Sigmoid colon (tissue), 7 donors: Measurements from ENCODE around the gene PATE3. TPM values are rescaled to one million over a fixed set of nuclear protein-coding genes. Genes with fewer than 3 reads are reported as not detected.

Experiments
- DNase-seq: peaks from one replicate; pipeline ENCODE4 v3.0.0-alpha.2; 2019
- H3K27ac ChIP-seq, 4 donors: fragments of 200-600 bp; sonication (generic); one replicate each; pipeline ENCODE4 v1.5.1; 2016 to 2019; ENCODE audit warnings: mild to moderate bottlenecking in 1 of 4
- H3K27me3 ChIP-seq, 3 donors: fragments of 200-600 bp; sonication (generic); one replicate each; pipeline ENCODE4 v1.5.1; 2019; ENCODE audit warnings: mild to moderate bottlenecking in 1 of 3
- H3K36me3 ChIP-seq, 4 donors: fragments of 200-600 bp; sonication (generic); one replicate each; pipeline ENCODE4 v1.5.1; 2016 to 2019
- H3K4me1 ChIP-seq, 4 donors: fragments of 200-600 bp; sonication (generic); one replicate each; pipeline ENCODE4 v1.5.1; 2017 to 2019
- H3K4me3 ChIP-seq, 4 donors: fragments of 200-600 bp; sonication (generic); one replicate each; pipeline ENCODE4 v1.5.1; 2017 to 2019; ENCODE audit warnings: mild to moderate bottlenecking in 2 of 4, moderate library complexity in 1 of 4
- H3K9me3 ChIP-seq, 4 donors: fragments of 200-600 bp in 3 of 4; sonication (generic) in 3 of 4; one replicate each; pipeline versions ENCODE4 v1.5.1 to v1.6.1; 2013 to 2019
- EP300 ChIP-seq, 4 donors: sonication (generic); formaldehyde crosslinking; IDR thresholded peaks; one replicate each; pipeline ENCODE4 v1.6.1; 2017; ENCODE audit warnings: antibody characterized with exemption in 4 of 4
- POLR2A ChIP-seq, 2 donors: fragments of 450-650 bp; IDR thresholded peaks; one replicate each; pipeline ENCODE4 v1.6.1; 2016; ENCODE audit warnings: antibody characterized with exemption in 2 of 2, mild to moderate bottlenecking in 2 of 2, moderate library complexity in 2 of 2
- POLR2AphosphoS5 ChIP-seq, 4 donors: sonication (generic); formaldehyde crosslinking; IDR thresholded peaks; one replicate each; pipeline ENCODE4 v1.6.1; 2017; ENCODE audit warnings: antibody characterized with exemption in 4 of 4
- WGBS, 2 donors: extraction: QIAGEN DNeasy Blood & Tissue Kit; methylation state at CpG; one replicate each; pipeline ENCODE4 v1.1.7; 2013; 5-methylcytosine and 5-hydroxymethylcytosine counted together
- intact Hi-C: fragments of 100-400 bp; cut with DNase I; formaldehyde crosslinking; loops from one replicate; pipeline ENCODE4 v1.15.1; 2023
- polyA plus RNA-seq, 3 donors: library from polyadenylated mRNA; stranded (reverse); fragments of 200-250 nt; gene quantifications; one replicate each; pipeline ENCODE4 v1.2.3, GENCODE V29; 2013
- total RNA-seq, 4 donors: library from RNA; depleted of rRNA; stranded (reverse); fragments of >200 nt; gene quantifications; one replicate each; pipeline ENCODE4 v1.1.0, GENCODE V29; 2016
- TF ChIP-seq, protein P1 (sequence below), 4 experiments: fragments of 450-650 bp in 3 of 4; fragments of 200-600 bp in 1 of 4; IDR thresholded peaks; one replicate each; pipeline ENCODE4 v1.5.1; 2016 to 2019; ENCODE audit warnings: antibody characterized with exemption in 4 of 4, mild to moderate bottlenecking in 3 of 4, moderate library complexity in 2 of 4
- donor health status: healthy with polysubstance abuse.
- donor health status: Bipolar disorder and iron deficiency.
- donor health status: healthy.

Gene PATE3
- total and polyA plus RNA-seq, 7 donors: not detected

DNA sequence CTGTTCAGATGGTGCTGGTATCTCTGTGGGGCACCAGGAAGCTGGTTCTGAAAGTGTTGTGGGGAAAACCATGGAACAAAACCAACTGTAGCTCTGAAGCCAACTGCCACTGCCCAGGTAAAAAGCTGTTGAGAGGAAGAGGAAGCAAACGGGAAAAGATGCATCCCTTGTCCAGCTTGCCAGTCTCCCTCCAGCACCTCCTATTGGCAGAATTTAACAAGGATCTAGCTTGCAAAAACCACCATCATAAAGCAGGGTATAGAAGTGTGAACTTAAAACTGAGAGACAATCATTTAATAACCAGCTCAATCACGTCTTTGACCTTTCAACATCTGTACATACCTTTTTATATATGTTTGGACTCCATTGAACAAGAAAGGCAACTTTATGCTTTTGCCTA lies 37.3 kb upstream of the PATE3 start:
- no peak for DNase-seq
- intact Hi-C loops: no loop called here
- no peak overlapping the region for H3K27ac ChIP-seq
- no peaks in the 10 kb centered on the region for H3K9me3 ChIP-seq
- TF ChIP-seq POLR2AphosphoS5 (IDR thresholded peaks at IDR 0.05) (no peak), EP300 (IDR thresholded peaks at IDR 0.05) (no peak), POLR2A (IDR thresholded peaks at IDR 0.05) (no peak)
- TF ChIP-seq, protein P1, sequence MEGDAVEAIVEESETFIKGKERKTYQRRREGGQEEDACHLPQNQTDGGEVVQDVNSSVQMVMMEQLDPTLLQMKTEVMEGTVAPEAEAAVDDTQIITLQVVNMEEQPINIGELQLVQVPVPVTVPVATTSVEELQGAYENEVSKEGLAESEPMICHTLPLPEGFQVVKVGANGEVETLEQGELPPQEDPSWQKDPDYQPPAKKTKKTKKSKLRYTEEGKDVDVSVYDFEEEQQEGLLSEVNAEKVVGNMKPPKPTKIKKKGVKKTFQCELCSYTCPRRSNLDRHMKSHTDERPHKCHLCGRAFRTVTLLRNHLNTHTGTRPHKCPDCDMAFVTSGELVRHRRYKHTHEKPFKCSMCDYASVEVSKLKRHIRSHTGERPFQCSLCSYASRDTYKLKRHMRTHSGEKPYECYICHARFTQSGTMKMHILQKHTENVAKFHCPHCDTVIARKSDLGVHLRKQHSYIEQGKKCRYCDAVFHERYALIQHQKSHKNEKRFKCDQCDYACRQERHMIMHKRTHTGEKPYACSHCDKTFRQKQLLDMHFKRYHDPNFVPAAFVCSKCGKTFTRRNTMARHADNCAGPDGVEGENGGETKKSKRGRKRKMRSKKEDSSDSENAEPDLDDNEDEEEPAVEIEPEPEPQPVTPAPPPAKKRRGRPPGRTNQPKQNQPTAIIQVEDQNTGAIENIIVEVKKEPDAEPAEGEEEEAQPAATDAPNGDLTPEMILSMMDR (IDR thresholded peaks at IDR 0.05): no peak
- H3K36me3 ChIP-seq: no peaks in the 10 kb centered on the region
- WGBS, 2 donors: 29 to 46% methylated on average over 2 of the region's 2 CpGs
- no peaks in the 10 kb centered on the region for H3K27me3 ChIP-seq
- no peaks in the 10 kb centered on the region for H3K4me1 ChIP-seq
- H3K4me3 ChIP-seq: no peak overlapping the region

DNA sequence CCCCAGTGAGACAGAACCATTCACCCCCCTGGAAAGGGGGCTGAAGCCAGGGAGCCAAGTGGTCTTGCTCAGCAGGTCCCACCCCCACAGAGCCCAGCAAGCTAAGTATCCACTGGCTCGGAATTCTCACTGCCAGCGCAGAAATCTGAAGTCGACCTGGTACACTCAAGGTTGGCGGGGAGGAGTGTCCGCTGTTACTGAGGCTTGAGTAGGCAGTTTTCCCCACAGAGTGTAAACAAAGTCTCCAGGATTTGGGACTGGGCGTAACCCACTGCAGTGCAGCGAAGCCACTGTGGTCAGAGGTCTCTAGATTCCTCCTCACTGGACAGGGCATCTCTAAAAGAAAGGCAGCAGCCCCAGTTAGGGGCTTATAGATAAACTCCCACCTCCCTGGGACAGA lies 31.9 kb upstream of the PATE3 start:
- no peak for TF ChIP-seq POLR2AphosphoS5 (IDR thresholded peaks at IDR 0.05)
- TF ChIP-seq EP300 (IDR thresholded peaks at IDR 0.05): no peak
- TF ChIP-seq, protein P1 (IDR thresholded peaks at IDR 0.05): no peak
- no peak for TF ChIP-seq POLR2A (IDR thresholded peaks at IDR 0.05)
- WGBS, 2 donors: 54 to 75% methylated on average over 7 of the region's 7 CpGs
- H3K4me3 ChIP-seq: no peak overlapping the region
- no peaks in the 10 kb centered on the region for H3K9me3 ChIP-seq
- no peaks in the 10 kb centered on the region for H3K27me3 ChIP-seq
- H3K4me1 ChIP-seq: no peaks in the 10 kb centered on the region
- DNase-seq: no peak
- no peak overlapping the region for H3K27ac ChIP-seq
- intact Hi-C loops: no loop called here
- H3K36me3 ChIP-seq: no peaks in the 10 kb centered on the region

DNA sequence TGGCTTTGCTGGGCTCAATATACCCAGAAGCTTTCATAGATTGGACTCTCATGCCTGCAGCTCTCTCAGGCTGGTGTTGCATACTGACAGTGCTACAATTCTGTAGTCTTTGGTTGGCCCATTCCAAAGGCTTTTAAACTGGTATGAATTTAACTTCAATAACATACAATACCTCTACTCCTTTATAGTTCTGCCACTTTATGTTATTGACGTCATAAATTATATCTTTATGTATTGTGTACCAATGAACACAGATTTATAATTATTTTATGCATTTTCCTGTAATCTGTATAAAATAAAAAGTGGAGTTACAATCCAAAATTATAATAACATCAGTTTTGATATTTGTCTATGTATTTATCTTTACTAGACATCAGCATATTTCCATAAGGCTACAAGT lies 25.5 kb upstream of the PATE3 start:
- intact Hi-C loops: no loop called here
- H3K36me3 ChIP-seq: no peaks in the 10 kb centered on the region
- no peak overlapping the region for H3K27ac ChIP-seq
- DNase-seq: no peak
- H3K27me3 ChIP-seq: no peaks in the 10 kb centered on the region
- TF ChIP-seq POLR2A (IDR thresholded peaks at IDR 0.05) (no peak), POLR2AphosphoS5 (IDR thresholded peaks at IDR 0.05) (no peak), EP300 (IDR thresholded peaks at IDR 0.05) (no peak)
- TF ChIP-seq, protein P1 (IDR thresholded peaks at IDR 0.05): no peak
- no peaks in the 10 kb centered on the region for H3K4me1 ChIP-seq
- H3K9me3 ChIP-seq: no peaks in the 10 kb centered on the region
- 36 to 81% methylated on average over 1 of the region's 1 CpG for WGBS, 2 donors
- H3K4me3 ChIP-seq: no peak overlapping the region

DNA sequence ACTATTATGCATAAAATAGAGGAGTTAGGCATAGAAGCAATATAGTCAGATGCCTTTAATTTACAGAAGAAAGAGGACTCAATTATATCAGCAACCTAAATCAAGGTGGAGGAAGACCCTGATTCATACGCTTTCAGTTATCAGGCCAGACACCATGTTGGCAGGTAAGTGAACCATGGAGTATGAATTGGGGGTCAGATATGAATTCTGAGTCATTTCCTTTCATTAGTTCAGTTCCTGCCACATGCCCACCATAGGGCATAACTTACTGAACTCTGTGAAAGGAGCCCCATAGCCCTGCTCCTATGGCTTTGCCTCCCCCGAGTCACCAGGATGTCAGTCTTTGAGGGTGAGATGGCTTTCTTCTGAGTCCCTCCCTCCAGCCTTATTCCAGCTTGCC lies 24.4 kb upstream of the PATE3 start:
- Histone ChIP-seq H3K9me3 (no peaks in the 10 kb centered on the region), H3K27me3 (no peaks in the 10 kb centered on the region), H3K36me3 (no peaks in the 10 kb centered on the region), H3K27ac (no peak overlapping the region), H3K4me3 (no peak overlapping the region), H3K4me1 (no peaks in the 10 kb centered on the region)
- TF ChIP-seq POLR2AphosphoS5 (IDR thresholded peaks at IDR 0.05) (no peak), POLR2A (IDR thresholded peaks at IDR 0.05) (no peak), EP300 (IDR thresholded peaks at IDR 0.05) (no peak)
- TF ChIP-seq, protein P1 (IDR thresholded peaks at IDR 0.05): no peak
- intact Hi-C loops: no loop called here
- 92 to 93% methylated on average over 2 of the region's 2 CpGs for WGBS, 2 donors
- DNase-seq: no peak

DNA sequence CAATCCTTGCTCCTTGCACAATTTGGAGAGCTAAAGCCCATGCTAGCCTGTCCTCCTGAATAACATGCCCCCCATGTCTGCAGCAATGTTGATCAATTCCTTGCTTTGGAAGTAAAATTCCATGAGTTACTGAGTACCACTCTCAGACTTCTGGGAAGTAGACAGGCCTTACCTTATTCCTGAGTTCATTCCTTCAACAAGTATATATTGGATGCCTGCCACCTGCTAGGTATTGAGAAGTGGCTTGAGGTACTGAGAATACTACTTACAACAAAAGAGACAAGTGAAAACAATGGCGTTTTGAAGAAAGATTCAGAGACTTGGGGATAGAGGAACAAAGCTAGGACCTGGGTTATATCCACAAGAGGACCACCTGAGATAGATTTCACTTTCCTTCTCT lies 21.7 kb upstream of the PATE3 start:
- Histone ChIP-seq H3K9me3 (no peaks in the 10 kb centered on the region), H3K36me3 (no peaks in the 10 kb centered on the region), H3K27me3 (no peaks in the 10 kb centered on the region), H3K4me1 (no peaks in the 10 kb centered on the region), H3K4me3 (no peak overlapping the region), H3K27ac (no peak overlapping the region)
- intact Hi-C loops: no loop called here
- TF ChIP-seq POLR2A (IDR thresholded peaks at IDR 0.05) (no peak), EP300 (IDR thresholded peaks at IDR 0.05) (no peak), POLR2AphosphoS5 (IDR thresholded peaks at IDR 0.05) (no peak)
- TF ChIP-seq, protein P1 (IDR thresholded peaks at IDR 0.05): no peak
- no peak for DNase-seq
- WGBS, 2 donors: 67 to 80% methylated on average over 1 of the region's 1 CpG
